ENCODE measurements around the gene YARS1.

DNA sequence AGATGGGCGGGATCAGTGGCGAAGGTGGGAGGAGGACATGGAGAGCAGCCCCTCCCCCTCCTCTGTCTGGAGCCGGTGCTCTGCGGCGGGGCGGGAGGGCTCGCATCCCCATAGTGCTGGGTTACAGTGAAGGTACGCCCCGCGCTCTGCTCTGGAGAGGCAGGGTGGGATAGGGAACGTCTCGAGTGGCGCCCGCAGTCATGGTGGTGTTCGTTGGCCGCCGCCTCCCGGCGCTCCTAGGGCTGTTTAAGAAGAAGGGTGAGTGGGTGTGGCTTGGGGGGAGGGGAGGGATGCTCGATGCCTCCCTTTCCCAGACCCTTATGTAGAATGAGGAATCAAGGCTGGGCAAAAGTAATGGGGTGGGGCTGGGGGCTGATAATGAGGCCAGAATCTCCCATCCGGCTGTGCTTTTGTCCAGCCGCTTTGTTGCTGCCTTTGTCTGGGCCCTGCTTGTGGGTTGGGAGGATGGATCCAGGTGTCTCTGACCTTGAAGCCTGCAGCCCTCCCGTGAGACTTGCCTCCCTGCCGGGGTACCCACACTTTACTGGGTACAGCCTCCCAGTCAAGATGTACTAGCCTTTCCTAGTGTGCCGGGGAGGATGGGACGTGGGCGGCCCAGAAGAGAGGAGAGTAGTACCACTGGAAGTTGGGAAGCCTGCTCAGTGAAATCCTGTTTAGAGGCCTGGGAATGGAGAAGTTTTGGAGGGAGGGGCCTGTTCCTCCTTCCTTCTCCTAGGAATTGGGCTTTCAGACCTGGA is 51.4 kb downstream of the YARS1 start:
- TF ChIP-seq, protein P1, sequence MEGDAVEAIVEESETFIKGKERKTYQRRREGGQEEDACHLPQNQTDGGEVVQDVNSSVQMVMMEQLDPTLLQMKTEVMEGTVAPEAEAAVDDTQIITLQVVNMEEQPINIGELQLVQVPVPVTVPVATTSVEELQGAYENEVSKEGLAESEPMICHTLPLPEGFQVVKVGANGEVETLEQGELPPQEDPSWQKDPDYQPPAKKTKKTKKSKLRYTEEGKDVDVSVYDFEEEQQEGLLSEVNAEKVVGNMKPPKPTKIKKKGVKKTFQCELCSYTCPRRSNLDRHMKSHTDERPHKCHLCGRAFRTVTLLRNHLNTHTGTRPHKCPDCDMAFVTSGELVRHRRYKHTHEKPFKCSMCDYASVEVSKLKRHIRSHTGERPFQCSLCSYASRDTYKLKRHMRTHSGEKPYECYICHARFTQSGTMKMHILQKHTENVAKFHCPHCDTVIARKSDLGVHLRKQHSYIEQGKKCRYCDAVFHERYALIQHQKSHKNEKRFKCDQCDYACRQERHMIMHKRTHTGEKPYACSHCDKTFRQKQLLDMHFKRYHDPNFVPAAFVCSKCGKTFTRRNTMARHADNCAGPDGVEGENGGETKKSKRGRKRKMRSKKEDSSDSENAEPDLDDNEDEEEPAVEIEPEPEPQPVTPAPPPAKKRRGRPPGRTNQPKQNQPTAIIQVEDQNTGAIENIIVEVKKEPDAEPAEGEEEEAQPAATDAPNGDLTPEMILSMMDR (IDR thresholded peaks at IDR 0.05) = no peak
- TF ChIP-seq POLR2A (IDR thresholded peaks at IDR 0.05) = no peak
